GM21723 (cell line): ENCODE results near the gene KIF6.

Source experiments
- ATAC-seq: cut with Tn5 transposase; IDR thresholded peaks from one replicate; pipeline ENCODE4 v1.9.1; 2021; ENCODE audit warnings: mild to moderate bottlenecking, moderate library complexity; ENCODE audit not compliant: unreplicated experiment

The KIF6 gene

GRCh38 chr6:39393075-39393474 is 332.1 kb downstream of the KIF6 start:
- ATAC-seq, result no peak

GRCh38 chr6:39391182-39391581 is 334.0 kb downstream of the KIF6 start:
- no peak for ATAC-seq

GRCh38 chr6:39389484-39389767 is 335.8 kb downstream of the KIF6 start:
- no peak for ATAC-seq

- no peak for ATAC-seq
Observed at GRCh38 chr6:39388606-39389483, 336.4 kb downstream of the KIF6 start.

- no peak for ATAC-seq
Observed at GRCh38 chr6:39387785-39388184, 337.4 kb downstream of the KIF6 start.

GRCh38 chr6:39386487-39386886 is 338.7 kb downstream of the KIF6 start:
- no peak for ATAC-seq

- ATAC-seq, result no peak
Observed at GRCh38 chr6:39381550-39382140, 343.6 kb downstream of the KIF6 start.

- ATAC-seq, result no peak
Observed at GRCh38 chr6:39380837-39381549, 344.2 kb downstream of the KIF6 start.

- no peak for ATAC-seq
Observed at GRCh38 chr6:39378960-39379425, 346.2 kb downstream of the KIF6 start.

- ATAC-seq, result no peak
Observed at GRCh38 chr6:39378175-39378959, 346.8 kb downstream of the KIF6 start.

- no peak for ATAC-seq
Observed at GRCh38 chr6:39377539-39377950, 347.7 kb downstream of the KIF6 start.

- ATAC-seq, result no peak
Observed at GRCh38 chr6:39375405-39375804, 349.8 kb downstream of the KIF6 start.

GRCh38 chr6:39370390-39370789 is 354.8 kb downstream of the KIF6 start:
- ATAC-seq, result no peak

- no peak for ATAC-seq
Observed at GRCh38 chr6:39369987-39370386, 355.2 kb downstream of the KIF6 start.

GRCh38 chr6:39367700-39368099 is 357.5 kb downstream of the KIF6 start:
- ATAC-seq, result no peak

GRCh38 chr6:39366931-39367618 is 358.1 kb downstream of the KIF6 start:
- ATAC-seq, result no peak

GRCh38 chr6:39365281-39366074 is 359.7 kb downstream of the KIF6 start:
- no peak for ATAC-seq

- ATAC-seq, result no peak
Observed at GRCh38 chr6:39363280-39363679, 361.9 kb downstream of the KIF6 start.

GRCh38 chr6:39362487-39362865 is 362.7 kb downstream of the KIF6 start:
- no peak for ATAC-seq
